ENCODE measurements around the gene CCDC177.

The CCDC177 gene

DNA sequence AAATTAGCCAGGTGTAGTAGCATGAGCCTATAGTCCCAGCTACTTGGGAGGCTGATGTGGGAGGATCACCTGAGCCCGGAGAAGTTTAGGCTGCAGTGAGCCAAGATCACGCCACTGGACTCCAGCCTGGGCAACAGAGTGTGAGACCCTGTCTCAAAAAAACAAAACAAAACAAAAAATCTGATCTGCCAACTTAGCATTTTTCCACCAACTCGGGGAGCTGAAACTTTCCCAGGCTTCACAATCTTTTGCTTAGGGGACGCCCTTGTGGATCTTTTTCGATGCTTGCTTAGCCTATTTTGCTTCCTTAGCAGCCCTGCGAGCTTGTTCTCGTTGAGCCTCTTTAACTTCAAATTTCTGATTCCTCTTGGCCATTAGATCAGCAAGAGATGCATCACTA, 13.8 kb downstream of the CCDC177 start:
- no peak for DNase-seq
- Histone ChIP-seq H3K79me1 (replicated peaks; ENCODE audit: low read length, poor library complexity, severe bottlenecking) (no peaks in the 10 kb centered on the region), H3K4me3 (ENCODE audit: insufficient read depth in 1 of 2, low read depth in 1 of 2, low read length in 2 of 2) (no peak overlapping the region), H2BK15ac (ENCODE audit: low read depth, poor library complexity, severe bottlenecking) (no peak overlapping the region), H2BK120ac (ENCODE audit: low read depth, low read length) (no peak overlapping the region), H3K14ac (ENCODE audit: low read length in 2 of 2) (no peak overlapping the region), H3K9ac (ENCODE audit: low read length) (no peak overlapping the region), H2AK5ac (ENCODE audit: low read length, severe bottlenecking) (no peak overlapping the region), H3K18ac (ENCODE audit: low read depth in 1 of 2, low read length in 2 of 2) (no peak overlapping the region), H2BK12ac (ENCODE audit: low read length in 2 of 2) (no peak overlapping the region), H4K91ac (ENCODE audit: low read length) (no peak overlapping the region), H3K4ac (ENCODE audit: low read depth in 1 of 2, low read length in 2 of 2) (no peak overlapping the region), H3K27me3 (ENCODE audit: control insufficient read depth in 1 of 2, insufficient read depth in 1 of 2, low read length in 2 of 2) (peaks cover 75 to 83% of the 10 kb centered on the region in 2 experiments), H3K36me3 (ENCODE audit: control insufficient read depth in 1 of 2, insufficient read depth in 2 of 2, low read depth in 1 of 2, low read length in 2 of 2) (no peaks in the 10 kb centered on the region), H3K27ac (ENCODE audit: low read length, poor library complexity, severe bottlenecking) (no peak overlapping the region), H3K4me2 (ENCODE audit: low read length, poor library complexity, severe bottlenecking) (no peak overlapping the region), H4K8ac (ENCODE audit: low read length) (no peak overlapping the region), H3K4me1 (ENCODE audit: control insufficient read depth, insufficient read depth, low read depth, low read length) (no peaks in the 10 kb centered on the region), H2AFZ (ENCODE audit: low read depth, low read length) (no peak overlapping the region), H3K23ac (ENCODE audit: low read length in 2 of 2) (no peak overlapping the region), H2BK5ac (ENCODE audit: low read depth, low read length, poor library complexity, severe bottlenecking) (no peak overlapping the region), H3K9me3 (ENCODE audit: control insufficient read depth, low read length) (no peaks in the 10 kb centered on the region)
- WGBS, result 80% methylated on average over 7 of the region's 7 CpGs

DNA sequence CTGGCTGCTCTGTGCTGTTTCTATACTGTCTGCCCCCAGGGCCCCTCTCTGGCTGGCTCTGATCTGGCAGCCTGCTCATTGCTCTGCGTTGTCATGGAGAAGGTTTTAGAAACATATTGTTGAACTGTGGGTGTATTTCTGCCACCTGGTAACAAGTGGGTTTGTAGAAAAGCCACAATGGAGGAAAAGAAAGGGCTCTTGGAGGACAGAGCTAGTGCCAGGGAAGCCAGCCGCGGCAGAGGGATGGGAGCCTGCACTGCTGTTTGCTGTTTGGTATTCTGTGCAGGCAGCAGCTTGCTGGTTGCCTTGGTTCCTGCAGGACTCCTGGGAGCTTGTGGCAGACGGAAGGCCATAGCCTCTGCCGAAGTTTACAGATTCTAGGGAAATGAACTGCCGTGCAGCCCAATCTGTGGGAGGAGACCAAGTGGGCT, 15.1 kb downstream of the CCDC177 start:
- Histone ChIP-seq H4K8ac (ENCODE audit: low read length) (no peak overlapping the region), H3K27me3 (ENCODE audit: control insufficient read depth in 1 of 2, insufficient read depth in 1 of 2, low read length in 2 of 2) (peaks cover 73 to 75% of the 10 kb centered on the region in 2 experiments), H3K9me3 (ENCODE audit: control insufficient read depth, low read length) (no peaks in the 10 kb centered on the region), H4K91ac (ENCODE audit: low read length) (no peak overlapping the region), H3K14ac (ENCODE audit: low read length in 2 of 2) (no peak overlapping the region), H3K4me1 (ENCODE audit: control insufficient read depth, insufficient read depth, low read depth, low read length) (no peaks in the 10 kb centered on the region), H2BK12ac (ENCODE audit: low read length in 2 of 2) (no peak overlapping the region), H3K18ac (ENCODE audit: low read depth in 1 of 2, low read length in 2 of 2) (no peak overlapping the region), H2BK120ac (ENCODE audit: low read depth, low read length) (no peak overlapping the region), H3K4me3 (ENCODE audit: insufficient read depth in 1 of 2, low read depth in 1 of 2, low read length in 2 of 2) (no peak overlapping the region), H2AFZ (ENCODE audit: low read depth, low read length) (no peak overlapping the region), H3K4ac (ENCODE audit: low read depth in 1 of 2, low read length in 2 of 2) (no peak overlapping the region), H3K36me3 (ENCODE audit: control insufficient read depth in 1 of 2, insufficient read depth in 2 of 2, low read depth in 1 of 2, low read length in 2 of 2) (no peaks in the 10 kb centered on the region), H2BK15ac (ENCODE audit: low read depth, poor library complexity, severe bottlenecking) (no peak overlapping the region), H2BK5ac (ENCODE audit: low read depth, low read length, poor library complexity, severe bottlenecking) (no peak overlapping the region), H3K4me2 (ENCODE audit: low read length, poor library complexity, severe bottlenecking) (no peak overlapping the region), H2AK5ac (ENCODE audit: low read length, severe bottlenecking) (no peak overlapping the region), H3K9ac (ENCODE audit: low read length) (no peak overlapping the region), H3K27ac (ENCODE audit: low read length, poor library complexity, severe bottlenecking) (no peak overlapping the region), H3K23ac (ENCODE audit: low read length in 2 of 2) (no peak overlapping the region), H3K79me1 (replicated peaks; ENCODE audit: low read length, poor library complexity, severe bottlenecking) (no peaks in the 10 kb centered on the region)
- no peak for DNase-seq
- 53% methylated on average over 6 of the region's 6 CpGs for WGBS

DNA sequence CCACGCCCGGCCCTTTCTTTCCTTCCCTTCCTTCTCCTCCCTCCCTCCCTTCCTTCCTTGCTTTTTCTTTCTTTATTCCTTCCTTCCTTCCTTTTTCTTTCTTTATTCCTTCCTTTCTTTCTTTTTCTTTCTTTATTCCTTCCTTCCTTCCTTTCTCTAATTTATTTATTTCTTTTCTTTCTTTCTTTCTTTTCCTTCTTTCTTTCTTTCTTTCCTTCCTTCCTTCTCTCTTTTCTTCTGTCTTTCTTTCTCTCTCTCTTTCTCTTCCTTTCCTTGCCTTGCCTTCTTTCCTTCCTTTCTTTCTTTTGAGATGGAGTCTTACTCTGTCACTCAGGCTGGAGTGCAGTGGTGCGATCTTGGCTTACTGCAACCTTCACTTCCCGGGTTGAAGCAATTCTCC, 15.9 kb downstream of the CCDC177 start:
- H2BK12ac ChIP-seq (ENCODE audit: low read length in 2 of 2), result no peak overlapping the region
- H3K23ac ChIP-seq (ENCODE audit: low read length in 2 of 2), result no peak overlapping the region
- no peaks in the 10 kb centered on the region for H3K79me1 ChIP-seq (replicated peaks; ENCODE audit: low read length, poor library complexity, severe bottlenecking)
- no peak overlapping the region for H2BK15ac ChIP-seq (ENCODE audit: low read depth, poor library complexity, severe bottlenecking)
- H3K14ac ChIP-seq (ENCODE audit: low read length in 2 of 2), result no peak overlapping the region
- H3K27ac ChIP-seq (ENCODE audit: low read length, poor library complexity, severe bottlenecking), result no peak overlapping the region
- H3K4ac ChIP-seq (ENCODE audit: low read depth in 1 of 2, low read length in 2 of 2), result no peak overlapping the region
- WGBS, result 97% methylated on average over 4 of the region's 4 CpGs
- H2AFZ ChIP-seq (ENCODE audit: low read depth, low read length), result no peak overlapping the region
- no peak overlapping the region for H3K9ac ChIP-seq (ENCODE audit: low read length)
- H3K36me3 ChIP-seq (ENCODE audit: control insufficient read depth in 1 of 2, insufficient read depth in 2 of 2, low read depth in 1 of 2, low read length in 2 of 2), result no peaks in the 10 kb centered on the region
- H2AK5ac ChIP-seq (ENCODE audit: low read length, severe bottlenecking), result no peak overlapping the region
- H4K91ac ChIP-seq (ENCODE audit: low read length), result no peak overlapping the region
- no peak for DNase-seq
- H3K4me3 ChIP-seq (ENCODE audit: insufficient read depth in 1 of 2, low read depth in 1 of 2, low read length in 2 of 2), result no peak overlapping the region
- H4K8ac ChIP-seq (ENCODE audit: low read length), result no peak overlapping the region
- no peaks in the 10 kb centered on the region for H3K9me3 ChIP-seq (ENCODE audit: control insufficient read depth, low read length)
- no peak overlapping the region for H2BK120ac ChIP-seq (ENCODE audit: low read depth, low read length)
- no peak overlapping the region for H2BK5ac ChIP-seq (ENCODE audit: low read depth, low read length, poor library complexity, severe bottlenecking)
- peaks cover 67 to 68% of the 10 kb centered on the region in 2 experiments for H3K27me3 ChIP-seq (ENCODE audit: control insufficient read depth in 1 of 2, insufficient read depth in 1 of 2, low read length in 2 of 2)
- no peak overlapping the region for H3K4me2 ChIP-seq (ENCODE audit: low read length, poor library complexity, severe bottlenecking)
- H3K4me1 ChIP-seq (ENCODE audit: control insufficient read depth, insufficient read depth, low read depth, low read length), result no peaks in the 10 kb centered on the region
- H3K18ac ChIP-seq (ENCODE audit: low read depth in 1 of 2, low read length in 2 of 2), result no peak overlapping the region

DNA sequence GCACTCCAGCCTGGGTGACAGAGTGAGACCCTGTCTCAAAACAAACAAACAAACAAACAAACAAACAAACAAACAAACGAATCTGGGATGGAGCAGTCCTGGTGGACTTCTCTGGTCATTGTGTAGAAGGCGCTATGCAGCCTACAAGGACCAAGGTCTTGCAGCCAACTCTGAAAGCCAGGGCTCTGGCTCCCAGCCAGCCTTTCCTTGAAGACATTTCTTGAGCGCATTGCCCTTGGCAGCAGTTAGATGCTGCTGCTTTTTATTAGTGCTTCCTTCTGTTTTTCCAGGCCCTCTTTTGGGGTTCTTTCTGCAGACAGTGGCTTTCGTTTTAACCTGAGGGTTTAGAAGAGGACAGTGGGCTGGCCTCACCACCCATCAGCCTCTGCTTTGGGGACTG, 20.2 kb downstream of the CCDC177 start:
- Histone ChIP-seq H3K14ac (ENCODE audit: low read length in 2 of 2) (no peak overlapping the region), H4K91ac (ENCODE audit: low read length) (no peak overlapping the region), H2AFZ (ENCODE audit: low read depth, low read length) (no peak overlapping the region), H3K9me3 (ENCODE audit: control insufficient read depth, low read length) (no peaks in the 10 kb centered on the region), H3K4me1 (ENCODE audit: control insufficient read depth, insufficient read depth, low read depth, low read length) (no peaks in the 10 kb centered on the region), H3K36me3 (ENCODE audit: control insufficient read depth in 1 of 2, insufficient read depth in 2 of 2, low read depth in 1 of 2, low read length in 2 of 2) (no peaks in the 10 kb centered on the region), H2BK120ac (ENCODE audit: low read depth, low read length) (no peak overlapping the region), H3K23ac (ENCODE audit: low read length in 2 of 2) (no peak overlapping the region), H3K18ac (ENCODE audit: low read depth in 1 of 2, low read length in 2 of 2) (no peak overlapping the region), H3K27me3 (ENCODE audit: control insufficient read depth in 1 of 2, insufficient read depth in 1 of 2, low read length in 2 of 2) (peaks cover 44 to 47% of the 10 kb centered on the region in 2 experiments), H2BK12ac (ENCODE audit: low read length in 2 of 2) (no peak overlapping the region), H2BK5ac (ENCODE audit: low read depth, low read length, poor library complexity, severe bottlenecking) (no peak overlapping the region), H3K4me3 (ENCODE audit: insufficient read depth in 1 of 2, low read depth in 1 of 2, low read length in 2 of 2) (no peak overlapping the region), H2AK5ac (ENCODE audit: low read length, severe bottlenecking) (no peak overlapping the region), H3K9ac (ENCODE audit: low read length) (no peak overlapping the region), H3K79me1 (replicated peaks; ENCODE audit: low read length, poor library complexity, severe bottlenecking) (no peaks in the 10 kb centered on the region), H4K8ac (ENCODE audit: low read length) (no peak overlapping the region), H3K4me2 (ENCODE audit: low read length, poor library complexity, severe bottlenecking) (no peak overlapping the region), H3K4ac (ENCODE audit: low read depth in 1 of 2, low read length in 2 of 2) (no peak overlapping the region), H3K27ac (ENCODE audit: low read length, poor library complexity, severe bottlenecking) (no peak overlapping the region), H2BK15ac (ENCODE audit: low read depth, poor library complexity, severe bottlenecking) (no peak overlapping the region)
- no peak for DNase-seq
- 77% methylated on average over 4 of the region's 4 CpGs for WGBS
